ENCODE measurements around the gene PHTF2.

- TF ChIP-seq, protein P1, sequence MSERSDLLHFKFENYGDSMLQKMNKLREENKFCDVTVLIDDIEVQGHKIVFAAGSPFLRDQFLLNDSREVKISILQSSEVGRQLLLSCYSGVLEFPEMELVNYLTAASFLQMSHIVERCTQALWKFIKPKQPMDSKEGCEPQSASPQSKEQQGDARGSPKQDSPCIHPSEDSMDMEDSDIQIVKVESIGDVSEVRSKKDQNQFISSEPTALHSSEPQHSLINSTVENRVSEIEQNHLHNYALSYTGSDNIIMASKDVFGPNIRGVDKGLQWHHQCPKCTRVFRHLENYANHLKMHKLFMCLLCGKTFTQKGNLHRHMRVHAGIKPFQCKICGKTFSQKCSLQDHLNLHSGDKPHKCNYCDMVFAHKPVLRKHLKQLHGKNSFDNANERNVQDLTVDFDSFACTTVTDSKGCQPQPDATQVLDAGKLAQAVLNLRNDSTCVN (tag by site-specific recombination; optimal IDR thresholded peaks at IDR 0.05): no peak
- TF ChIP-seq ZNF843 (tag by site-specific recombination; IDR thresholded peaks at IDR 0.05) (no peak), ZBTB44 (tag by site-specific recombination; IDR thresholded peaks at IDR 0.05) (no peak), ZNF621 (tag by site-specific recombination; IDR thresholded peaks at IDR 0.05) (no peak), ZNF274 (IDR thresholded peaks at IDR 0.05; ENCODE audit: low read length) (no peak), ZNF274 (tag by site-specific recombination; IDR thresholded peaks at IDR 0.05; ENCODE audit: borderline replicate concordance) (no peak), ZNF24 (tag by site-specific recombination; IDR thresholded peaks at IDR 0.05) (no peak), MZF1 (tag by site-specific recombination; IDR thresholded peaks at IDR 0.05; ENCODE audit: borderline replicate concordance) (no peak), ZNF530 (tag by site-specific recombination; IDR thresholded peaks at IDR 0.05; ENCODE audit: low read depth) (no peak), KLF16 (tag by site-specific recombination; IDR thresholded peaks at IDR 0.05) (no peak)
- TF ChIP-seq, protein P2, sequence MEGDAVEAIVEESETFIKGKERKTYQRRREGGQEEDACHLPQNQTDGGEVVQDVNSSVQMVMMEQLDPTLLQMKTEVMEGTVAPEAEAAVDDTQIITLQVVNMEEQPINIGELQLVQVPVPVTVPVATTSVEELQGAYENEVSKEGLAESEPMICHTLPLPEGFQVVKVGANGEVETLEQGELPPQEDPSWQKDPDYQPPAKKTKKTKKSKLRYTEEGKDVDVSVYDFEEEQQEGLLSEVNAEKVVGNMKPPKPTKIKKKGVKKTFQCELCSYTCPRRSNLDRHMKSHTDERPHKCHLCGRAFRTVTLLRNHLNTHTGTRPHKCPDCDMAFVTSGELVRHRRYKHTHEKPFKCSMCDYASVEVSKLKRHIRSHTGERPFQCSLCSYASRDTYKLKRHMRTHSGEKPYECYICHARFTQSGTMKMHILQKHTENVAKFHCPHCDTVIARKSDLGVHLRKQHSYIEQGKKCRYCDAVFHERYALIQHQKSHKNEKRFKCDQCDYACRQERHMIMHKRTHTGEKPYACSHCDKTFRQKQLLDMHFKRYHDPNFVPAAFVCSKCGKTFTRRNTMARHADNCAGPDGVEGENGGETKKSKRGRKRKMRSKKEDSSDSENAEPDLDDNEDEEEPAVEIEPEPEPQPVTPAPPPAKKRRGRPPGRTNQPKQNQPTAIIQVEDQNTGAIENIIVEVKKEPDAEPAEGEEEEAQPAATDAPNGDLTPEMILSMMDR (tag by site-specific recombination; IDR thresholded peaks at IDR 0.05): no peak
- TF ChIP-seq, protein P3, sequence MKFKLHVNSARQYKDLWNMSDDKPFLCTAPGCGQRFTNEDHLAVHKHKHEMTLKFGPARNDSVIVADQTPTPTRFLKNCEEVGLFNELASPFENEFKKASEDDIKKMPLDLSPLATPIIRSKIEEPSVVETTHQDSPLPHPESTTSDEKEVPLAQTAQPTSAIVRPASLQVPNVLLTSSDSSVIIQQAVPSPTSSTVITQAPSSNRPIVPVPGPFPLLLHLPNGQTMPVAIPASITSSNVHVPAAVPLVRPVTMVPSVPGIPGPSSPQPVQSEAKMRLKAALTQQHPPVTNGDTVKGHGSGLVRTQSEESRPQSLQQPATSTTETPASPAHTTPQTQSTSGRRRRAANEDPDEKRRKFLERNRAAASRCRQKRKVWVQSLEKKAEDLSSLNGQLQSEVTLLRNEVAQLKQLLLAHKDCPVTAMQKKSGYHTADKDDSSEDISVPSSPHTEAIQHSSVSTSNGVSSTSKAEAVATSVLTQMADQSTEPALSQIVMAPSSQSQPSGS (tag by site-specific recombination; IDR thresholded peaks at IDR 0.05; ENCODE audit: low read depth): no peak
These were observed 12.6 kb upstream of the PHTF2 start for GRCh38 chr7:77786018-77786417.
